Left kidney (tissue), 2 donors: ENCODE measurements around the gene CITED1. TPM values are rescaled to one million over a fixed set of nuclear protein-coding genes. Genes with fewer than 3 reads are reported as not detected.

Source experiments
- DNase-seq: peaks from one replicate; pipeline ENCODE4 v3.0.0-alpha.2; 2013
- polyA plus RNA-seq: library from polyadenylated mRNA; unstranded; fragments of 120-200 nt; gene quantifications from one replicate; pipeline ENCODE4 v1.2.1, GENCODE V29; 2013; ENCODE audit not compliant: insufficient read length

The CITED1 gene
- polyA plus RNA-seq, 1 donor: 12.6 TPM

DNA sequence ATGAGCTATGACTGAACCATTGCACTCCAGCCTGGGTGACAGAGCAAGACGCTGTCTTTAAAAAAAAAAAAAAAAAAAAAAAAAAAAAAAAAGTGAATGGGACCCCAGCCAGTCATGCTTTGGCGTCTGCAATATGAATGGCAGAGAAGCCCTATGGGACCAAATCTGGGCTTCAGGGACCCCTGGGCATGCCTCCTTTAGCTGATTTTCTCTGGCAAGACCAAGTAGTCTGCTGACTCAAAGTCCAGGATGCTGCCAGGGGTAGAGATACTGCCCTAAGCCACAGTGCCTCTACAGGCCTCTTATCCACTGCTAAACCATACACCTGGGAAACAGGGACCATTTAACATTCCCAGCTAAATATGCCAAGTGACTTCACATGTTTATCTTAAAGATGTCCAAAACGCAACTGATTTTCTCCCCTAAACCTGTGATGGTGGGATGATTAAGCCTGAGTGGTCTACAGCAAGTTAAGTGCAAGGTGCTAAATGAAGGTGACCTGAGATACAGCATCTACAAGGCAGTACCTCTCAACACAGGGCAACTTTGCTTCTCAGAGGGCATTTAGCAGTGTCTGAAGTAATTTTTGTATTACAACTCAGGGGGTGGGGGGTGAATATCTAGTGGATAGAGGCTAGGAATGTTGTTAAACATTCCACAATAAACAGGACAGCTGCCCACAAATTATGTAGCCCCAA, 34.5 kb downstream of the CITED1 start:
- no peak for DNase-seq

DNA sequence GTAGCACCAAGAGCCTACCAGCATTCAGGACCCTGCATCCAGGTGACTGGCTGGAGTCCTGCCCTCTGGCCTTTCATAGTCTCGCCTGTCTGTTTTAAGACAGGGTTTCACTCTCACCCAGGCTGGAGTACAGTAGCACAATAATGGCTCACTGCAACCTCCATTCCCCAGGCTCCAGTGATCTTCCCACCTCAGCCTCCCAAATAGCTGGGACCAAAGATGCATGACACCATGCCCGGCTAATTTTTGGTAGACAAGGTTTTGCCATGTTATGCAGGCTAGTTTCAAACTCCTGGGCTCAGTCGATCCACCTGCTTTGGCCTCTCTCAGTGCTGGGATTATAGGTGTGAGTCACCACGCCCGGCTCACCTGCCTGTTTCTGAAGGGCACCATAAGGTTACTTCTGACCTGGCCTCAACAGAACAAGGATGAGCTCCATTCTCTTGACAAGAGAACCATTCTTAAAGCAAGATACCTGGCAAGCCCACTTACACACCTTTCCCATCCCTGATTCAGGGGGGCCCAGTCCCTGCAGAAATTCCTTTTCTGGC, 35.3 kb downstream of the CITED1 start:
- DNase-seq: no peak

DNA sequence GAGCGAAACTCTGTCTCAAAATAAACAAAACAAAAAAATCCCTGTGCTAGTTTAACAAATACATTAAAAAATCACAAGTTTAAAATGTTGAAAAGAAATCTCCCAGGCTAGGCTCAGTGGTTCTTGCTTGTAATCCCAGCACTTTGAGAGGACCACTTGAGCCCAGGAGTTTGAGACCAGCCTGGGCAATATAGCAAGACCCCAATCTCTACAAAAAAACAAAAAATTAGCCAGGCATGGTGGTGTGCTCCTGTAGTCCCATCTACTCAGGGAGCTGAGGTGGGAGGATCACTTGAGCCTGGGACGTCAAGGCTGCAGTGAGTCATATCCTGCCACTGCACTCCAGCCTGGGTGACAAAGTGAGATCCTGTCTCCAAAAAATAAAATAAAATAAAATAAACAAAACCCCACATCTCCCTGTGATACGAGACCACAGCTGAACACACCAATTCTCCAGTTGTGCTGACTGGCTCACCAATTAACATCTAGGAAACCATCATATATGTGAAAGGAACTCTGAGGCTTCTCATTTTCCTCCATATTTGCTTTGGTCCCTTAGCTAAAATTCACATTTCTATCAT, 36.0 kb downstream of the CITED1 start:
- no peak for DNase-seq

DNA sequence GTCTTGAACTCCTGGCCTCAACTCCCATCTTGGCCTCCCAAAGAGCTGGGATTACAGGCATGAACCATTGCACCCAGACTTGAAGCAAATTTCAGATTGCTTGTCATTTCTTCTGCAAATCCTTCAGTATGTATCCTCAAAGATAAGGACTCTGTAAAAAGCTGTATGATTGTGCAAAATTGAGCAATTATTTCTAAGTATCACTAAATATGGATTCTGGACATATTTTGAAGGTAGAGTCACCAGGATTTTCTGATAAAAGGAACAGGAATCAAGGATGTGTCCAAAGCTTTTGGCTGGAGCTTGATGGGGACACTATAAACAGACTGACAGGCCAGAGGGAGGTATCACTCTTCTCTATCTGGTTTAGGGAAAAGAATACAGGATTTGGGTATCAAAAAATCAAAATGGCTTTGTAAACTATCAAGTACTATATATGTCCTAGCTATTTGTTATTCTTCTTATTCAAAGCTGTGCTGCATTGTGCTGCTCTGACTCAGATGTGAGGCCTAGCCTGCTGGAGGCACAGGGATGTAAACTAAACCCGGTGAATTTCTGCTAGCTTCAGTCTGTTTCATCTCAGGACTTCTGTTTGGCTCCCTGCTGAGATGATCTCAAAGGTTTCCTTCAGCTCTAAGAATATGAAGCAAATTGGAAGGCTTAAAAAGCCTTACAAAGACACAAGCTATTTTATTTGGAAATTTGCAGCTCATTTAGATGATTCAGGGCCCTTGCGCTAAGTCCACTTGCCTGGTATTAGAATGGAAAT, 36.9 kb downstream of the CITED1 start:
- DNase-seq: no peak

DNA sequence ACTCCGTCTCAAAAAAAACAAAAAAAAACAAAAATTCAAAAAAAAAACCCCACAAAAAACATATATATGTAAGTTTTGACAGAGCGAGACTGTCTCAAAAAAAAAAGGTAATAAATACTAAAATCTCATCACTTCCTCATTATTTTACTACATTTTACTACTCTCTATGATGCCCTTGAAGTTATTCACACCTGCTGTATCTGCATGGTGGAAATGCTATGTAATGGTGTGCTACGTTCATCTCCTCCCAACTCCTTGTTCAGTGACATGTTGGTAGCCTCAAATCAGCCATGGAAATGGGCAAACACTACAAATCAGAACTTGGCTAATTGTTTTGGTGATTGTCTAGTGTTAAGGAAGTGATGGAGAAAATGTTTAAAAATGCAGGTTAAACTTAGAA, 40.5 kb downstream of the CITED1 start:
- no peak for DNase-seq

DNA sequence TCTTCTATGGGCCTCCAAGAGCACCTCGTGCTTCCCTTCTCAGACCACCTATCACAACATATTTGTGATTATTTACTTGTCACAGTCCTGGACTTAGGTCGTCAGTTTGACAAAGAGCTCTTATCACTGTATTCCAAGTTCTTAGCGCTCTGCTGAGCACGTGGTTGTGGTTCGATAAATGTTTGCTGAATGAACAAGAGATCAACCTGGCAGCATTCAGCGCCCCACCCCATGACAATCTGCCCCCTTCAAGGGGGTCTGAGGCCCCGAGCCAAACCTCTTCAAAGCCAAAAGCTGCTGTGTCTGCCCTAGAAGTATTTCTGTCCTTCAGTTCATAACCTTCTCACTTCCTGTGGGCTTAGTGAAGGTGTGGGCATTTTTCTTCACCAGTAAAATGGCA, 43.6 kb downstream of the CITED1 start:
- no peak for DNase-seq

DNA sequence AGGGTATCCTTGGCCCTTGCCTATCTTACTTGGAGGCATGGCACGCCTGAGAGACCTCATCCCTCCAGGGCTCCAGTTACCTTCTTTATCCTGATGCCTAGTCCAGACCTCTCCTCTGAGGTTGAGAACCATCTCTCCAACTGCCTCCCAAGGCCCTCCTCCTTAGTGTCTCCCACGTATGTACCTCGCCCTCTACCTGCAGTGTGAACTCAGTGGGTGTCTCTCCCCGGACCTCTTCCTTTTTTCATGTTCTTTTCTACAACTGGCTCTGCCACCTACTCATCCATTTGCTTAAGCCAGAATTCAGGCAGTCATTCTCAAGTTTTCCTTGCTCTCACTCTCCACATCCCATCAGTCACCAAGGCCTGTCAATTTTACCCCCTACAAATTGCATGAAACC, 45.3 kb downstream of the CITED1 start:
- DNase-seq: no peak

DNA sequence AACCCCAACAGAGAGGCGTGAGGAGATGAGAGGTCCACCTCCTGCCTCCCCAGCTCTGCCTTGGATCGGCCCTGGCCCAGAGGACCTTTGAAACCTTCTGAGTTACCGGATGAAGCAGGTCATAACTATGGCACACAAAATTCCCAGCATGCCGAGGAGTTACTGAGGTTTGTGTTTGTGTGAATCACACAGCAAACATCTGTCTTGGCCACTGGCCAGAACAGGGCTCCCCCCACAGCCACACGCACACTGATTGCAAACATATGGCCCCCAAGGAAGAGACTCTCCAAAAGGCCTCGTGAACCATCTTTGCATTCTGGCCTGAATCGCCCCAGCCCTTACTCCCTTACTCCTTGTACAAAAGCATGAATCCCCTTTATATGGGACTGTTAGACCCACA, 47.5 kb downstream of the CITED1 start:
- DNase-seq: no peak

DNA sequence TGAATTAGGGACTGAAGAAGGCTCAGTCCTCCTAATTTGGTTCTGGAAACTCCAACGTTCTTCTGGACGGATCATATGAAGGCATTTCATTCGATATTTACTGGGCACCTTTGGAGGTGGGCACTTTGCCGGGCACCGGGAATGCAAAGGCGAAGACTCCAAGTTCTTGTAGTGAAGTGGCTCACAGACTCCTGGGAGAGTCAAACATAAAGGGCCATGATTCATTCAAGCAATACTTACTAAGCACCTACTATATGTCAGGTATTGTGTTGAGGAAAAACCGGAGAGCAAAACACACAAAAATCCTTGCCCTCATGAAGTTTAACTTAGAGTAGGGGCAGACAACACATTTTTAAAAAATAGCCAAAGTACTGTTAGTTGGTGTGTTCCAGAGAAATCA, 49.9 kb downstream of the CITED1 start:
- DNase-seq: no peak

DNA sequence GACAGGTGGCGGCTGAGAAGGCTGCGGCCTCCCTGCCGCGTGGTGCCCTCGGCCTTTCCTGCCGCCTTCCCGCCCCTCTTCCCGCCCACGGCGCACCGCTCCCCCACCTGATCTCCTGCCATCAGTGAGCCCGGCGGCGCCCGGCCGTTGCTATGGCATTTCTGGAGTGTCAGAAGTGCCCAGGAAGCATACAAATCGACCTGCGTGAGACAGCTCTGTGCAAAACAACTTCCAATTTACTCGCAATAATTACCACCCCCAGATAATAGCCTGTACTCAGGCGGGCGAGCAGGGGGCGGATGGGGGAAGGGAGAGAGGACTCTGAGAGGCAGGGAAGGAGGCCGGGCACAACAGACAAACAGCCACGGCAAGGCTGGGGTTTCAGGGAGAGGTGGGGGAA, 50.3 kb downstream of the CITED1 start:
- DNase-seq: no peak

DNA sequence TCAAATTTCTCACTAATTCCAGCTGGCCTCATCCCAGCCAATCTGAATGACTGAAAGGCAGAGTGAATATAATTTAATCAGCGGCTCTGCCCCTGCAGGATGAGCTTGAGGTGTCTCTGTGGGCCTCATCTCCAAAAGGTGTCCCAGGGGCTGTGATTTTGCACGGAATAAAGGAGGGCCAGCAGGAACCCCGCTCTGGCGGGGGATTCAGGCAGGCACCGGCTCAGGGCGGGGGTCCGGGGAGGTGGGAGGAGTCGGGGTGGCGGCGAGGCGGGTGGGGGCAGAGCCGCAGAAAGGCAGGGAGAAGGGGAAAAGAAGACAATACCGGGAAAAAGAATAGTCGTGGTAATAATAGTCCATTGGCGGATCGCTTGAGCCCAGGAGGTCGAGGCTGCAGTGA, 50.9 kb downstream of the CITED1 start:
- DNase-seq: no peak

DNA sequence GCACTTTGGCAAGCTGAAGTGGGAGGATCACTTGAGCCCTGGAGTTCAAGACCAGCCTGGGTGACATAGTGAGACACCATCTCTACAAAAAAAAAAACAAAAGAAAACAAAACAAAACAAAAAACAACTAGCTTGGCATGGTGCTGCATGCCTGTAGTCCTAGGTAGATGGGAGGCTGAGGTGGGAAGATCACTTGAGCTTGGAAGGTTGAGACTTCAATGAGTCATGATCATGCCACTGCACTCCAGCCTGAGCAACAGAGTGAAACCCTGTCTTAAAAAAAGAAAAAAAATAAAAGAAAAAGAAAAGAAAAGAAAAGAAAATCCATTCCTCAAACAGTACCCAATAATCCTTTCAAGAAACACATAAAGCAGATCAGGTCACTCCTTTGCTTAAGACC, 52.0 kb downstream of the CITED1 start:
- no peak for DNase-seq

Other genes with a start within 250 kb of the CITED1 start
- 23.7 TPM for gene RTL5, start 174.0 kb downstream of the CITED1 start, polyA plus RNA-seq
- gene PIN4, start 124.2 kb downstream of the CITED1 start, polyA plus RNA-seq: 49.0 TPM
- gene ERCC6L, start 66.9 kb downstream of the CITED1 start, polyA plus RNA-seq: 6.9 TPM
- gene RPS4X, start 28.7 kb downstream of the CITED1 start, polyA plus RNA-seq: 1,389 TPM